GM19372 (cell line): ENCODE results near the gene SYNE3.
A peak's percentile ranks its signal among the peaks of the same experiment; 100 is the strongest.

ENCODE experiments used
- ATAC-seq: cut with Tn5 transposase; IDR thresholded peaks from one replicate; pipeline ENCODE4 v1.9.1; 2021; ENCODE audit warnings: mild to moderate bottlenecking, low read depth, moderate library complexity; ENCODE audit not compliant: unreplicated experiment

SYNE3 gene, protein sequence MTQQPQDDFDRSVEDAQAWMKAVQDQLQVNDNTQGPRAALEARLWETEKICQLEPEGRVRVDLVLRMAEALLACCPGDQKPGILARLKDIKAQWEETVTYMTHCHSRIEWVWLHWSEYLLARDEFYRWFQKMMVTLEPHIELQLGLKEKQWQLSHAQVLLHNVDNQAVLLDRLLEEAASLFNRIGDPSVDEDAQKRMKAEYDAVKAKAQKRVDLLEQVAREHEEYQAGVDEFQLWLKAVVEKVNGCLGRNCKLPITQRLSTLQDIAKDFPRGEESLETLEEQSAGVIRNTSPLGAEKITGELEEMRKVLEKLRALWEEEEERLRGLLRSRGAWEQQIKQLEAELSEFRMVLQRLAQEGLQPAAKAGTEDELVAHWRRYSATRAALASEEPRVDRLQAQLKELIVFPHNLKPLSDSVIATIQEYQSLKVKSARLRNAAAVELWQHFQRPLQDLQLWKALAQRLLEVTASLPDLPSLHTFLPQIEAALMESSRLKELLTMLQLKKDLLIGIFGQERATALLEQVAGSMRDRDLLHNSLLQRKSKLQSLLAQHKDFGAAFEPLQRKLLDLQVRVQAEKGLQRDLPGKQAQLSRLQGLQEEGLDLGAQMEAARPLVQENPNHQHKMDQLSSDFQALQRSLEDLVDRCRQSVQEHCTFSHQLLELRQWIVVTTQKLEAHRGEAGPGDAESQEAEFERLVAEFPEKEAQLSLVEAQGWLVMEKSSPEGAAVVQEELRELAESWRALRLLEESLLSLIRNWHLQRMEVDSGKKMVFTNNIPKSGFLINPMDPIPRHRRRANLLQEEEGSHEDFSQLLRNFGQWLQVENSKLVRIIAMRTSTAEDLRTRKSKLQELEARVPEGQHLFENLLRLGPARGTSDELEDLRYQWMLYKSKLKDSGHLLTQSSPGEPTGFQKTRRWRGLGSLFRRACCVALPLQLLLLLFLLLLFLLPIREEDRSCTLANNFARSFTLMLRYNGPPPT

GRCh38 chr14:95516554-95517181, at the start of gene SYNE3:
SYNE3 (minus strand) TSS chr14:95516650; CDS start chr14:95475821, 40,829 bp downstream.
- ATAC-seq, result peak; percentile 45

DNA sequence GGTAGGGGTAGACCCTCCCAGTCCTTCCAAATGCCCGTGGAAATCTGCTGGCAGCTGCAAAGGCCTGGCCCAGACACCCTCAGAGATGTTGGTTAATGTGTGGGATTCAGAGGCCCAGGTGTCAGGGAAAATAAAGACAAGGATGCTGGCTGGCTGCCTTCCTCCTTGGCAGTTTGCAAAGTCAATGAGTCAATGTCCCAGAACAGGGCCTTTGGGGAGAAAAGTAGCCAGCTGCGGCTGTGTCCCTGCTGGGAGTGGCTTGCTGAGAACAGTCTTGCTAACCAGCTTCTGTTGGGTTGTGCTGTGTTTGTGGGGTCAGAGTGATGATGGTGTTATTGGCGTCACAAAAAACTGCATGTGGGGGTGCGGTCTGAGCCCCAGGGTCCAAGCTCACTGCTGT, 47.6 kb upstream of the SYNE3 start:
- ATAC-seq, result no peak

- ATAC-seq, result no peak
Observed at GRCh38 chr14:95562892-95563685, 46.6 kb upstream of the SYNE3 start.

GRCh38 chr14:95561001-95561412, 44.6 kb upstream of the SYNE3 start:
- ATAC-seq, result peak; percentile 89

- no peak for ATAC-seq
Observed at GRCh38 chr14:95559203-95559602, 42.8 kb upstream of the SYNE3 start.

- no peak for ATAC-seq
Observed at GRCh38 chr14:95557832-95558231, 41.4 kb upstream of the SYNE3 start.

- ATAC-seq, result no peak
Observed at GRCh38 chr14:95557291-95557690, 40.8 kb upstream of the SYNE3 start.

DNA sequence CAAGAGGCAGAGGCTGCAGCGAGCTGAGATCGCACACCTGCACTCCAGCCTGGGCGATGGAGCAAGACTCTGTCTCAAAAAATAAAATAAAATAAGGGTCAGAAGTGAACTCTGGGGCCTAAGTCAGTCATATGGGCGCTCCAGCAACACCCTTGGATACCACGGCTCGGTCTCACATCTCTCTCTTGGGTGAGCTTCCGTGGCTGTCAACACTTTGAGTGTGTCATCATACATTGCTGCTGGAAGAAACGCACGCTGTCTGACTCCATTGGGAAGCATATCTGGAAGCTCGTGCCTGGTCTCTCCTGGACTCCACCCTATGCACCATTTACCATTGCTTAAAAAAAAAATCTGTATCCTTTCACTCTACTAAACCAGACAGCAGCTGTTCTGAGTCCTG, 38.6 kb upstream of the SYNE3 start:
- no peak for ATAC-seq

GRCh38 chr14:95553141-95553540, 36.7 kb upstream of the SYNE3 start:
- ATAC-seq, result no peak

- ATAC-seq, result no peak
Observed at GRCh38 chr14:95551435-95551834, 35.0 kb upstream of the SYNE3 start.

DNA sequence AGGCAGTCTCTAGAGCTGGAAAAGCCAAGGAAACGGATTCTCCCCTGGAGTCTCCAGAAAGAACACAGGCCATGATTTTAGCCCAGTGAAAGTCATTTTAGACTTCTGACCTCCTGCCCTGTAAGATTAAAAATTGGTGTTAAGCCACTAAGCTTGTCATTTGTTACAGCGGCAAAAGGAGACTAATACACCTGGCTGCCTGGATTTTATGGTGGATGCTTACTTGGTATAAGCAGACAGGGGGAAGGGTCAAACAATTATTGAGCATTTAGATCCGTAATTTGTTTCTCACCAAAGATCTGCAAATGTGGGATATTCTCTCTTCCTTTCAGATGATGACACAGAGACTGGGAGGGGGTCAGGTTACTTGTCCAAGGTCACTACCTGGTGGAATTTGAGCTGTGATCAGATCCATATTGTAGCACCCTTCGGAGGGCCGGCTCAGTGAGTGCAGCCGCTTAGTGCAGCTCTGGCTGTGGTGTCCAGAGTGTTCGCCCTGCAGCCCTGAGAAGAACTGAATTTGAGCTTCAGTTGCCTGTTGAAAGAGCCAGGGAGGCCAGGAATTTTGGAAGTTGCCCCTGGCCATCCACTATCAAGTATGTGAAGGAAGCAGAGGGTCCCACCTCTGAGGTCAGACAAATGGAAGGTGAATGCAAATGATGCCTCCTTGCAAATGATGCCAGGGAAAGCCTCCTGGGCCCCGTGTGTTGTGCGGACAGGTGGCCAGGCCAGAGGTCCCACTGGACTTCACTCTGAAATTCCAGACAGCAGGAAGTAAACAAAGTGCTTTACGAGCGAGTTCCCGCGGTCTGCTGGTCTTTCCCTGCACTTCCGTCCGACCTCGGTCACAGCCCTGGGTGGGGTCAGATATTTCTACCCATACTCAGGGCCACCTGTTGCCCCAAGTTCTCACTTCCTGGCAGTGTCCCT, 33.5 kb upstream of the SYNE3 start:
- ATAC-seq, result no peak

GRCh38 chr14:95548328-95548929, 32.0 kb upstream of the SYNE3 start:
- ATAC-seq, result no peak

GRCh38 chr14:95547626-95548327, 31.3 kb upstream of the SYNE3 start:
- ATAC-seq, result no peak

- ATAC-seq, result no peak
Observed at GRCh38 chr14:95547272-95547625, 30.8 kb upstream of the SYNE3 start.

- no peak for ATAC-seq
Observed at GRCh38 chr14:95545515-95546168, 29.2 kb upstream of the SYNE3 start.

GRCh38 chr14:95544588-95544987, 28.1 kb upstream of the SYNE3 start:
- no peak for ATAC-seq

GRCh38 chr14:95543021-95543420, 26.6 kb upstream of the SYNE3 start:
- no peak for ATAC-seq
